GM15510 (cell line): Measurements from ENCODE around the gene LEPR.

Experiments used
- POLR2A ChIP-seq: IDR thresholded peaks from 3 replicates; pipeline ENCODE4 v1.6.1; 2011; ENCODE audit warnings: borderline replicate concordance; ENCODE audit not compliant: insufficient read length; ENCODE audit errors: extremely low read depth

LEPR gene, protein sequence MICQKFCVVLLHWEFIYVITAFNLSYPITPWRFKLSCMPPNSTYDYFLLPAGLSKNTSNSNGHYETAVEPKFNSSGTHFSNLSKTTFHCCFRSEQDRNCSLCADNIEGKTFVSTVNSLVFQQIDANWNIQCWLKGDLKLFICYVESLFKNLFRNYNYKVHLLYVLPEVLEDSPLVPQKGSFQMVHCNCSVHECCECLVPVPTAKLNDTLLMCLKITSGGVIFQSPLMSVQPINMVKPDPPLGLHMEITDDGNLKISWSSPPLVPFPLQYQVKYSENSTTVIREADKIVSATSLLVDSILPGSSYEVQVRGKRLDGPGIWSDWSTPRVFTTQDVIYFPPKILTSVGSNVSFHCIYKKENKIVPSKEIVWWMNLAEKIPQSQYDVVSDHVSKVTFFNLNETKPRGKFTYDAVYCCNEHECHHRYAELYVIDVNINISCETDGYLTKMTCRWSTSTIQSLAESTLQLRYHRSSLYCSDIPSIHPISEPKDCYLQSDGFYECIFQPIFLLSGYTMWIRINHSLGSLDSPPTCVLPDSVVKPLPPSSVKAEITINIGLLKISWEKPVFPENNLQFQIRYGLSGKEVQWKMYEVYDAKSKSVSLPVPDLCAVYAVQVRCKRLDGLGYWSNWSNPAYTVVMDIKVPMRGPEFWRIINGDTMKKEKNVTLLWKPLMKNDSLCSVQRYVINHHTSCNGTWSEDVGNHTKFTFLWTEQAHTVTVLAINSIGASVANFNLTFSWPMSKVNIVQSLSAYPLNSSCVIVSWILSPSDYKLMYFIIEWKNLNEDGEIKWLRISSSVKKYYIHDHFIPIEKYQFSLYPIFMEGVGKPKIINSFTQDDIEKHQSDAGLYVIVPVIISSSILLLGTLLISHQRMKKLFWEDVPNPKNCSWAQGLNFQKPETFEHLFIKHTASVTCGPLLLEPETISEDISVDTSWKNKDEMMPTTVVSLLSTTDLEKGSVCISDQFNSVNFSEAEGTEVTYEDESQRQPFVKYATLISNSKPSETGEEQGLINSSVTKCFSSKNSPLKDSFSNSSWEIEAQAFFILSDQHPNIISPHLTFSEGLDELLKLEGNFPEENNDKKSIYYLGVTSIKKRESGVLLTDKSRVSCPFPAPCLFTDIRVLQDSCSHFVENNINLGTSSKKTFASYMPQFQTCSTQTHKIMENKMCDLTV

DNA sequence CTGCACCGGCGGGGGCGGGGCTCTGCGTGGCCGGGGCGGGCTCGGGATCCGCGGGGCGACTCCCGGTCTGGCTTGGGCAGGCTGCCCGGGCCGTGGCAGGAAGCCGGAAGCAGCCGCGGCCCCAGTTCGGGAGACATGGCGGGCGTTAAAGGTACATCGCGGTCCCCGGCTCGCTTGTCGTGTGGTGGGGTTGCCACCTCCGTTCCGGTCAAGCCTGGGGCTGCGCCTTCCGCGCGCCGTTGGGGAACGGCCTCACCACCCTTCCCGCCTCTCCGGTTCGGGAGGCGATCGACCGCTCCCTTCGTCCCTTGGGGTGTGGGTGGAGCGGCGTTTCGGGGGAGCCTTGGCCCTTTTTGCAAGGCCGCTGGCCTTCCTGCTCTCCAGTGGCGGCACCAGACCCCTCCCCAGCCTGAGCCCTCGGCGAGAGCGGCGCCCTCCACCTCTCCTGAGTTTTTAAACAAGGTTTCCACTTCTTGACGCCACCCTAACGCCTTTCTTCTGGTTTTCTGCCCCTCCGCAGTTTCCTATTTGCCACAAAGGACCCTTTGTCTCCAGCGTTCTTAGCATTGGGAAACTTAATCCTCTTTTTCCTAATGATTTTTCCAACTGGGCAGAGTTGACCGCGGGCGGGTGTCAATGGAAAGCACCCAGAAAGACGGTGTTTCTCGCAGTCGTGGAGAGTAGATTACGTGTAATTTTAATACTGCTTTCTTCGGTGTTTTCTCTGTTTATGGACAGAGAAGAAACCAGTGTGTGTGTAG is at the start of gene LEPR, which contains the start of gene LEPROT:
TSS of gene LEPR (plus strand) at position 79 of the 761 bp plus-strand sequence. CDS start 144,898 bp downstream, outside the sequence.
TSS of gene LEPROT (plus strand) at position 79 of the 761 bp plus-strand sequence. CDS start at position 136, 57 bp downstream.
- TF ChIP-seq POLR2A: peak; percentile 74

DNA sequence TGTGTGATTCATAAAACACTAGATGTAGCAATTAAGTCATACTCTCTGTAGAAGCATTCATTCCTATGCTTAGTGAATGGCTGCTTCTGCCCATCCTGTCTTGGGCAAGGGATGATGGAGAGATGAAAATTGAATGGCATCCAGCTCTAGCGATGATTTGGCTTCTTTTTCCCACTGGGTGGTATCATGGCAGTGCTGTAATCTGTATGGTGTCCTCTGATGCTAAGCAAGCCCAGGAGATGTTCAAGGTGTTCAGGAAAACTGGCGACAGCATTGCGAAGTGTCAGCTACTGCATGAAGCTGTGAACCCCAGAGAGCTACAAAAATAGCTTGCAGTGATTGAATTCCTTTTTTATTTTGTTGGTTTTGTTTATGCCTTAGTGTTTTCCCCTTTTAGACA is 48.9 kb upstream of the LEPR start:
- no peak for TF ChIP-seq POLR2A

DNA sequence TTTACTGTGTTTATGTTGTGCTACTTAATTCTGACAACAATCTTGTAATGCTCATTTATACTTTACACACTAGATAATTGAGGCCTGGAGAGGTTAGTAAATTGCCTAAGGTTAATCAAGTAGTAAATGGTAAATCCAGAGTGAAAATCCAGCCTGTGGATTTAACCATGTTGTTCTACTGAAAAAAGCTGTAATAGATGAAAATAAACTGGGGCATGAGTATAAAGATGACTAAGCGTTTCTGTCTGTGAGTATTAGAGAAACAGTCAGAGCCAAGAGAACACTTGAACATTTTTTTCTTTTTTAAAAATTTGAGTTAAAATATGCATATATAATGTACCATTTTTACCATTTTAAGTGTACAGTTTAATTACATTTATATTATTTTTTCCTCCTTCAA is 47.9 kb upstream of the LEPR start:
- TF ChIP-seq POLR2A: no peak

DNA sequence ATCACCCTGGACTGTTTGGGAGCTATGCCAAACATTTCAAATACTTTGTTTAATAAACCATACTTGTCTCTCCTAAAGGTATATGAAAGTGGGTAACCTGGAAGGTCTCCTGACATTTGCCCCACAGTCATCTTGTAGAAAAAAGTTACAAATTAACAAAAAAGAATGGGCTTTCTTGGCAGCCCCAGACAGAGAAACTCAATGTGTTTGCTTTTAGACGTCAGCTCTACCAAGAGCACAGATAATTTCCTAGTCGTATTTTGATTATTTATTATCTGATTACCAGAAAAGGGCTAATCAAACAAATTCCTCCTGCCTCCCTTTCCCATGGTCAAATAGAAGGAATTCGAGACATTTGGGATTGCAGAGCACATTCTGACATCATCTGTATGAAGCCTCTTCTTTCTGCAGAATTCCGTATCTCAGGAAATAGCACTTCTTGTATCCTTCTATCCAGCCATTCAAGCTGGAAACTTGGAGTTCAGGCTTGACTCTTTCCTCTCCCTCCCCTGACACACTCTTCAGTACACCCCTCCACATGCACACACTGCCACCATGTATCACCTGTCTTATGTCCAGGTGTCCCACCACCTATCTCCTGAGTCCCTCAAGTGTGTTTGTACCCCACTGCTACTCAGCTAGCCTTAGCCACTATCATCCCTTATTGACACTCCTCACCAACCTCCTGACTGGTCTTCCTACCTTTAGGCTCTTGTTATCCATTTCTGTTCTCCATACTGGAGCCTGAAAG is 42.8 kb upstream of the LEPR start:
- TF ChIP-seq POLR2A: no peak

DNA sequence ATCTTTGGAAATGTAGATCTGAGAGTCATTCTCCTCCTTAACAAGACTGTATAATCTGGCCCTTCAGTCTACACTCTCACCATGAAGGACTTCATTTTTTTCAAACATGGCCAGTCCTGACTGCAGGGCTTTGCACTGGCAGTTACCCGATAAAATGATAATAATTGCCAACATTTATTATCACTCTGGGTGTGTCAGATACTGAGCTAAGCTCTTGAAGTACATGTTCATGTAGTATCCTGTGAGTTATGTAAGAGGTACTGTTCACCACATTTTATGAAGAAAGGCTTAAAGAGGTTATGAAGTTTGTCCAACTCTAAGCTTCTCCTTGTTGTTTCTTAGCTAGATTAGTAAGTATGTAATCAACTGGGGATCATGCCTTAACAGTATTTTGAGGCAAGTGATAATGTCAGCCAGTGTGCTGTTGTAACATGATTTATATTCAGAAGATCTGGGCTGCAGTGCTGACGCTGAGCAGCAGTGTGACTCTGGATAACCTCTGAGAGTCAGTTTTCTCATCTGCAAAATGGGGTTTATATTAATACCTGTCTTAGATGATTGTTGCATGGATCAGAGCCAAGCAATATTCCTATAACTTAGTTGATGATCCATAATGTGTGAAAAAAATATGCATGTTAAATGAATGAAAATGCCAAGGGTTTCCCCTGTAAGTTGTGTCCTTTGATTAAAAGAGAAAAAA is 42.1 kb upstream of the LEPR start:
- TF ChIP-seq POLR2A: no peak

DNA sequence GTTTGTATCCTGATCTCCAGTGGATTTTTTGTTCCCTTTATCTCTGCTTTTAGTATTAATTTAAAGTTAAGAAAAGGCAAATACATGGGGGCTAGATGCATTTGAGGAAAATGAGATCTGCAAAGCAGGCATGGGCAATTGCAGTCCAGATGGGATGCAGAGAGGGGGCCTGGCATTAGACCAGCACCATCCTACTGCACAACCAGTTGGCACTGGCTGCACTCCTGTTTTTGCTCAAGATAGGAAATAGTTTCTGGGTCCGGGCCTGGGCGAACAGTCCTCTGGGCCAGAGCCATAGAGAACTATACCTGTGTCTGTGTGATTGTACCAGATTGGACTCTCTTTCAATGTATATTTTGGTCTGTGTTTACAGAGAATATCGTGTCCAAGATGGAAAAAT is 34.0 kb upstream of the LEPR start:
- no peak for TF ChIP-seq POLR2A

DNA sequence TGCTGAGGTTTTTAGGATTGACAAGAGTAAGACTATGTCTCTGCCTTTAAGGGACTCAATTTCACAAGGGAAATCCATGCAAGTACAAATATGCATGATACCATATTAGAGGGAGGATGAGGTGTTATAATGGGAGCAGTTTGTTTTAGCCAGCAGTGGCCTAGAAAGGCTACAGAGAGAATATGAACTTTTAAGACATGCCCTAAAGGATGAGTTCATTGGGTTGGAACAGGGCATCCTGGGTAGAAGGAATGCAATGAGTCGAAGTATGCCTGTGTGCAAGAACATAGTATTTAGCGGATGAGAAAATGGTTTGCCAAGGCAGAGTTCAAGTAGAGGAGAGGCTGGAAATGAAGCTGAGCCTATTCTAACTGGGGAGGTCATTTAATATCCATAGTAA is 32.6 kb upstream of the LEPR start:
- no peak for TF ChIP-seq POLR2A

DNA sequence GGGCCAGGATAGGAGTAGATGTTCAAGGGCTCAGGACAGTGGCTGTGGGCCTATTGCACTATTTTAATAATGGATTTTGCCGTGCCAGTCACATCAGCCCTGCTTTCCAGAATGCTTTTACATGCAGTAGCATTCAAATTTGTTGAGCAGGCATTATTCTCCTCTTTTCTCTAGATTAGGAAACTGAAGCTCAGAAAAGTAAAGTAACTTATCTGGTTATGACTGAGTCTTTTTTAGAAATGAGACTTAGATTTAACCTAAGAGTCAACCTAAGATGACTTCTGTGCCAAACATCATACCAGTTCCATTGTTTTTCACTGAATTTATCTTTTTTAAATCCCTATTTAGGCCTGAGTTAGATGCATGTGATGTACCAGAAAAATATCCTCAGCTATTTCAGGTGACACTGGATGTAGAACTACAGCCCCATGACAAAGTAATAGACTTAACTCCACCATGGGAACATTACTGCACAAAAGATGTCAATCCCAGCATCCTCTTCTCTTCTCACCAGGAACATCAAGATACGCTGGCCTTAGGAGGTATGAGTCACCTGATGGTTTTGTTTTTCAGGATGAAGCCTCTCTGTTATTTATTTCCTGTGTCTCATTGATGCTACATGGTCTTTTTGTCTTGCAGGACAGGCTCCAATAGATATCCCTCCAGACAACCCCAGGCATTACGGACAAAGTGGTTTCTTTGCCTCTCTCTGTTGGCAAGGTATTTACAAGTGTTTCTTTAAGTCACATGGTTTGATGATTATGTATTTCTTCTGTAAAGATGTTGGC is 31.4 kb upstream of the LEPR start:
- no peak for TF ChIP-seq POLR2A

DNA sequence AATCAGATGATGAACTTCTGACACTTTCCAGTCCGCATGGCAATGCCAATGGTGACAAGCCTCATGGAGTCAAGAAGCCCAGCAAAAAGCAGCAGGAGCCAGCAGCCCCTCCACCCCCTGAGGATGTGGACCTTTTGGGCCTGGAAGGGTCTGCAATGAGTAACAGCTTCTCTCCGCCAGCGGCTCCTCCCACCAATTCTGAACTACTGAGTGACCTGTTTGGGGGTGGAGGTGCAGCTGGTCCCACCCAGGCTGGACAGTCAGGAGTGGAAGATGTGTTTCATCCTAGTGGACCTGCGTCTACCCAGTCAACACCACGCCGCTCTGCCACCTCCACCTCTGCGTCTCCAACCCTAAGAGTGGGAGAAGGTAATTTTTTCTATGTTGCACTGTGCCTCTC is 28.0 kb upstream of the LEPR start:
- no peak for TF ChIP-seq POLR2A

DNA sequence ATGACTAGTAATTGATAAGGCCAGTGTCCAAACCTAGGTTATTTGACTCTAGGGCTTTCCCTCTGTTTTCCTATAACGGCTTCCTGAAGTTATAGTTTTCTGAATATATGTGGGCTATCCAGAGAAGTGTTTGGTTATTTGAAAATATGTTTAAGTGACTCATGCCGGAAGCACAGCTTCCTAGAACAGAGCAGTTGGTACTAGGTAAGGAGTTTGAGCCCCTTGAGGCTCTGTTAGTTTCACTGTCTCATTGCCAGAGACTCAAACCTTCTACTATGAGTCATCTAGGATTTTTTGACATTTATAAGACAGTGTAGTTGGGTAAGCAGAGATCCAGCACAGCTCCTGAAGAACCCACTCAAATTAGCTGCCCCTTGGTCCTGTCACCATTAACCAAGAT is 27.1 kb upstream of the LEPR start:
- no peak for TF ChIP-seq POLR2A

DNA sequence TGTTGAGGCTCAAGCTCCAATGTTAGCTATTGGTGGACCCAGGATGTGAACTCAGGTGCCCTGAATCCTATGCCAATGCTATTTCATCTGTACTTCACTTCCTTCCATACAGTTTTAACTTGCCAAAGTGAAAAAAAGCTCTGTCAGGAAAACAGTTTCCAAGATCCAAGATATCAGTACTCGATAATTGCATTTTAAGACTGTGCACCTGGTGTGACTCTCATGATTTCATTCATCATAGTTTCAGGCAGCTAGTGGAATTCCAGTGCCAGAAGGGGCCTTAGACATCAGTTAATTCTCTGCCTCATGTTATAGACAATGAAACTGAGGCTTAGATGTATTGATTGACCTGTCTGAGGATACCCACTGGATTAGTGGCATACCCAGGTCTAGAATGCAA is 26.5 kb upstream of the LEPR start:
- no peak for TF ChIP-seq POLR2A

DNA sequence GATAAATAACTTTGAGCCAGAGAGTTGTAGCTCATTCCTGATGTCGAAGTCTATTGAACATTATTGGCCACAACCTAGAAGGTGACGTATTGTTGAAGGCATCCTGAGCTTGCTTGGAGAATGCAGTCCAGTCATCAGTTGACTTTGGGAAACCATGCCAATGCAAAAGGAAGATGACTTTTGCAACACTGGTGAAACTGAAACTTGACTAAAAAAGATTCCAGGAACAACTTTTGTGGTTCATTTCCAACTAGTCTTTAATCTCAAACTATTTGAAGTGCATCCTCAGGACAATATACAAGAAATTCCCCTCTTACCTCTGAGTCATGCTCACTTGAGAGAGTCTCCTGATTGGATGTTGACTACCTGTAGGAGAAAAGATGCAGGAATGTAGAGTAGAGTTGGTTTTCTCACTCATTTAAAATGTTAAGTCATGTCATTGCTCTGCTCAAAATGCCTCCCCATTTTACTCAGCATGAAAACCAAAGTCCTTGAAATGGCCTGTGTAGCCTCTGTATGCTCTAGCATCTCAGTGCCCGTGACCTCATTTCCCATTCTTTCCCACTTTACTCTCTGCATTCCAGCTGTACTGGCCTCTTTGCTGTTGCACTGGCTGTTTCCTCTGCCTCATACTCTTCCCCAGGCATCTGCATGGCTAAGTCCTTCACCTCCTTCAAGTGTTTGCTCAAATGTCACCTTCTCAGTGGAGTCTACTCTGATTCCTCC is 24.4 kb upstream of the LEPR start:
- no peak for TF ChIP-seq POLR2A

DNA sequence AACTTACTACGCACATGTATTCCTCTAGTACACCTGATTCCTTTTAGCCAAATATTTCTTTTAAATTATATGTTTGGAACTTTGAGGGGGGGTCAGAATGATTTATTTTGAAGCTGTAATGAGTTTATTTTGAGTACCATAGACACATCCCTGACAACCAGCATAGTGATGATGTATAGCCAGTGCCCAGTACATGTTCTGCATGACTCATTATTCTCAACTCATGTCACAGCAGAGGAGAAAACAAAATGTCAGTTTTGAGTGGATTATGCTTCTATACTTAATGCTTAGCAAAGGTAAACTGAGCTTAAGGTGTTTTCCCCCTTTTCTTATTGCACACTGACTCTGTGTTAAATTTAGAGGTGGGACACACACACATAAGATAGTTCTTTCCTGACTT is 22.4 kb upstream of the LEPR start:
- TF ChIP-seq POLR2A: no peak
